ENCODE measurements around the gene TMEM115.

Gene TMEM115

GRCh38 chr3:50388016-50388719 lies 28.8 kb upstream of the TMEM115 start:
- no peak overlapping the region for H3K4me3 Mint-ChIP-seq
- no peak for DNase-seq
- H3K27me3 Mint-ChIP-seq = no peaks in the 10 kb centered on the region
- no peak overlapping the region for H3K27ac Mint-ChIP-seq
- H3K9me3 Mint-ChIP-seq = no peaks in the 10 kb centered on the region
- H3K36me3 Mint-ChIP-seq (ENCODE audit: low read depth) = no peaks in the 10 kb centered on the region
- H3K4me1 Mint-ChIP-seq (ENCODE audit: low read depth) = peaks cover 1% of the 10 kb centered on the region

GRCh38 chr3:50385754-50386153 lies 26.4 kb upstream of the TMEM115 start:
- no peak for DNase-seq
- Mint-ChIP-seq H3K4me1 (ENCODE audit: low read depth) (no peaks in the 10 kb centered on the region), H3K36me3 (ENCODE audit: low read depth) (no peaks in the 10 kb centered on the region), H3K27ac (no peak overlapping the region), H3K27me3 (no peaks in the 10 kb centered on the region), H3K9me3 (no peaks in the 10 kb centered on the region), H3K4me3 (no peak overlapping the region)

- H3K36me3 Mint-ChIP-seq (ENCODE audit: low read depth) = no peaks in the 10 kb centered on the region
- DNase-seq = no peak
- no peak overlapping the region for H3K27ac Mint-ChIP-seq
- no peak overlapping the region for H3K4me3 Mint-ChIP-seq
- H3K9me3 Mint-ChIP-seq = no peaks in the 10 kb centered on the region
- no peaks in the 10 kb centered on the region for H3K27me3 Mint-ChIP-seq
- H3K4me1 Mint-ChIP-seq (ENCODE audit: low read depth) = no peaks in the 10 kb centered on the region
Observed at GRCh38 chr3:50383750-50384149, 24.4 kb upstream of the TMEM115 start.

- no peak for DNase-seq
- Mint-ChIP-seq H3K27ac (no peak overlapping the region), H3K36me3 (ENCODE audit: low read depth) (no peaks in the 10 kb centered on the region), H3K4me1 (ENCODE audit: low read depth) (no peaks in the 10 kb centered on the region), H3K9me3 (no peaks in the 10 kb centered on the region), H3K4me3 (no peak overlapping the region), H3K27me3 (no peaks in the 10 kb centered on the region)
Observed at GRCh38 chr3:50382722-50383121, 23.4 kb upstream of the TMEM115 start.

GRCh38 chr3:50381383-50381782 lies 22.1 kb upstream of the TMEM115 start:
- Mint-ChIP-seq H3K36me3 (ENCODE audit: low read depth) (no peaks in the 10 kb centered on the region), H3K4me3 (no peak overlapping the region), H3K27me3 (no peaks in the 10 kb centered on the region), H3K27ac (no peak overlapping the region), H3K4me1 (ENCODE audit: low read depth) (no peaks in the 10 kb centered on the region), H3K9me3 (no peaks in the 10 kb centered on the region)
- DNase-seq = no peak

GRCh38 chr3:50380405-50381085 lies 21.2 kb upstream of the TMEM115 start:
- H3K4me1 Mint-ChIP-seq (ENCODE audit: low read depth) = no peaks in the 10 kb centered on the region
- H3K27me3 Mint-ChIP-seq = no peaks in the 10 kb centered on the region
- no peaks in the 10 kb centered on the region for H3K36me3 Mint-ChIP-seq (ENCODE audit: low read depth)
- no peak overlapping the region for H3K4me3 Mint-ChIP-seq
- no peak overlapping the region for H3K27ac Mint-ChIP-seq
- H3K9me3 Mint-ChIP-seq = no peaks in the 10 kb centered on the region
- DNase-seq = no peak

GRCh38 chr3:50378757-50379156 lies 19.4 kb upstream of the TMEM115 start:
- no peak overlapping the region for H3K27ac Mint-ChIP-seq
- DNase-seq = no peak
- no peaks in the 10 kb centered on the region for H3K36me3 Mint-ChIP-seq (ENCODE audit: low read depth)
- no peaks in the 10 kb centered on the region for H3K4me1 Mint-ChIP-seq (ENCODE audit: low read depth)
- H3K4me3 Mint-ChIP-seq = no peak overlapping the region
- H3K9me3 Mint-ChIP-seq = no peaks in the 10 kb centered on the region
- H3K27me3 Mint-ChIP-seq = no peaks in the 10 kb centered on the region

- Mint-ChIP-seq H3K9me3 (no peaks in the 10 kb centered on the region), H3K36me3 (ENCODE audit: low read depth) (no peaks in the 10 kb centered on the region), H3K27ac (no peak overlapping the region), H3K4me1 (ENCODE audit: low read depth) (no peaks in the 10 kb centered on the region), H3K27me3 (no peaks in the 10 kb centered on the region), H3K4me3 (no peak overlapping the region)
- DNase-seq = no peak
Observed at GRCh38 chr3:50378024-50378423, 18.7 kb upstream of the TMEM115 start.

GRCh38 chr3:50375258-50375931 lies 16.1 kb upstream of the TMEM115 start:
- Mint-ChIP-seq H3K9me3 (no peaks in the 10 kb centered on the region), H3K27ac (no peak overlapping the region), H3K36me3 (ENCODE audit: low read depth) (no peaks in the 10 kb centered on the region), H3K4me3 (no peak overlapping the region), H3K27me3 (no peaks in the 10 kb centered on the region), H3K4me1 (ENCODE audit: low read depth) (peaks cover 2% of the 10 kb centered on the region)
- no peak for DNase-seq

- no peaks in the 10 kb centered on the region for H3K36me3 Mint-ChIP-seq (ENCODE audit: low read depth)
- H3K27me3 Mint-ChIP-seq = no peaks in the 10 kb centered on the region
- no peak overlapping the region for H3K4me3 Mint-ChIP-seq
- no peak for DNase-seq
- no peaks in the 10 kb centered on the region for H3K9me3 Mint-ChIP-seq
- H3K27ac Mint-ChIP-seq = no peak overlapping the region
- H3K4me1 Mint-ChIP-seq (ENCODE audit: low read depth) = peaks cover 2% of the 10 kb centered on the region
Observed at GRCh38 chr3:50374363-50375257, 15.3 kb upstream of the TMEM115 start.

GRCh38 chr3:50373146-50374051 lies 14.1 kb upstream of the TMEM115 start:
- Mint-ChIP-seq H3K4me3 (no peak overlapping the region), H3K4me1 (ENCODE audit: low read depth) (peaks cover 5% of the 10 kb centered on the region), H3K9me3 (no peaks in the 10 kb centered on the region), H3K27me3 (no peaks in the 10 kb centered on the region), H3K27ac (no peak overlapping the region), H3K36me3 (ENCODE audit: low read depth) (no peaks in the 10 kb centered on the region)
- DNase-seq = no peak

GRCh38 chr3:50372349-50372748 lies 13.0 kb upstream of the TMEM115 start:
- H3K4me1 Mint-ChIP-seq (ENCODE audit: low read depth) = peaks cover 6% of the 10 kb centered on the region
- no peak overlapping the region for H3K27ac Mint-ChIP-seq
- no peaks in the 10 kb centered on the region for H3K36me3 Mint-ChIP-seq (ENCODE audit: low read depth)
- H3K9me3 Mint-ChIP-seq = no peaks in the 10 kb centered on the region
- DNase-seq = no peak
- H3K27me3 Mint-ChIP-seq = no peaks in the 10 kb centered on the region
- H3K4me3 Mint-ChIP-seq = no peak overlapping the region

- no peak overlapping the region for H3K4me3 Mint-ChIP-seq
- no peaks in the 10 kb centered on the region for H3K9me3 Mint-ChIP-seq
- no peaks in the 10 kb centered on the region for H3K27me3 Mint-ChIP-seq
- no peak overlapping the region for H3K27ac Mint-ChIP-seq
- peaks cover 12% of the 10 kb centered on the region for H3K4me1 Mint-ChIP-seq (ENCODE audit: low read depth)
- H3K36me3 Mint-ChIP-seq (ENCODE audit: low read depth) = no peaks in the 10 kb centered on the region
- no peak for DNase-seq
Observed at GRCh38 chr3:50371133-50371685, 11.9 kb upstream of the TMEM115 start.

Measured in activated T-cell treated with anti-CD3 and anti-CD28 coated beads, Interleukin-2, amount 50 U/mL, for 24 hours (primary cell).